HEK293 (cell line): Measurements from ENCODE around the gene SLC5A1.

Source experiments
- CTCF ChIP-seq: fragments of 450-650 bp; formaldehyde crosslinking; IDR thresholded peaks from 2 replicates; pipeline ENCODE4 v1.5.1; 2016; ENCODE audit warnings: missing biosample characterization, missing genetic modification characterization
- HIC1 ChIP-seq: fragments of 450-650 bp; formaldehyde crosslinking; IDR thresholded peaks from 2 replicates; pipeline ENCODE4 v1.5.1; 2016; ENCODE audit warnings: missing biosample characterization, missing genetic modification characterization
- IKZF3 ChIP-seq: fragments of 450-650 bp; IDR thresholded peaks from 2 replicates; pipeline ENCODE4 v1.5.0; 2018; ENCODE audit warnings: missing biosample characterization, mild to moderate bottlenecking, missing genetic modification characterization, moderate library complexity
- PRDM1 ChIP-seq: fragments of 450-650 bp; formaldehyde crosslinking; IDR thresholded peaks from 2 replicates; pipeline ENCODE4; 2016; ENCODE audit warnings: missing biosample characterization, missing genetic modification characterization
- PRDM10 ChIP-seq: fragments of 450-650 bp; formaldehyde crosslinking; IDR thresholded peaks from 2 replicates; pipeline ENCODE4 v1.5.1; 2016; ENCODE audit warnings: missing biosample characterization, missing genetic modification characterization
- REPIN1 ChIP-seq: fragments of 450-650 bp; formaldehyde crosslinking; IDR thresholded peaks from 2 replicates; pipeline ENCODE4 v1.5.1; 2017; ENCODE audit warnings: missing biosample characterization, missing genetic modification characterization, low read depth
- ZBTB48 ChIP-seq: fragments of 450-650 bp; formaldehyde crosslinking; IDR thresholded peaks from 2 replicates; pipeline ENCODE4 v1.5.1; 2016; ENCODE audit warnings: missing biosample characterization, missing genetic modification characterization
- ZNF112 ChIP-seq: fragments of 450-650 bp; formaldehyde crosslinking; IDR thresholded peaks from 2 replicates; pipeline ENCODE4 v1.5.0; 2017; ENCODE audit warnings: missing biosample characterization, missing genetic modification characterization
- ZNF157 ChIP-seq: fragments of 450-650 bp; formaldehyde crosslinking; IDR thresholded peaks from 2 replicates; pipeline ENCODE4 v1.5.1; 2016; ENCODE audit warnings: missing biosample characterization, missing genetic modification characterization
- ZNF169 ChIP-seq: fragments of 450-650 bp; formaldehyde crosslinking; IDR thresholded peaks from 2 replicates; pipeline ENCODE4 v1.5.1; 2016; ENCODE audit warnings: missing biosample characterization, missing genetic modification characterization
- ZNF174 ChIP-seq: fragments of 450-650 bp; formaldehyde crosslinking; IDR thresholded peaks from 2 replicates; pipeline ENCODE4 v1.5.0; 2017; ENCODE audit warnings: missing biosample characterization, mild to moderate bottlenecking, missing genetic modification characterization
- ZNF280D ChIP-seq: fragments of 450-650 bp; formaldehyde crosslinking; IDR thresholded peaks from 2 replicates; pipeline ENCODE4 v1.5.1; 2016; ENCODE audit warnings: missing biosample characterization, missing genetic modification characterization
- ZNF341 ChIP-seq: fragments of 450-650 bp; formaldehyde crosslinking; IDR thresholded peaks from 2 replicates; pipeline ENCODE4; 2016; ENCODE audit warnings: low read depth, missing biosample characterization, missing genetic modification characterization
- ZNF473 ChIP-seq: fragments of 450-650 bp; formaldehyde crosslinking; IDR thresholded peaks from 2 replicates; pipeline ENCODE4 v1.5.1; 2017; ENCODE audit warnings: missing biosample characterization, missing genetic modification characterization
- ZNF48 ChIP-seq: fragments of 450-650 bp; formaldehyde crosslinking; IDR thresholded peaks from 2 replicates; pipeline ENCODE4 v1.5.1; 2016; ENCODE audit warnings: missing biosample characterization, missing genetic modification characterization
- ZNF510 ChIP-seq: fragments of 450-650 bp; formaldehyde crosslinking; IDR thresholded peaks from 2 replicates; pipeline ENCODE4 v1.5.1; 2018; ENCODE audit warnings: mild to moderate bottlenecking, missing genetic modification characterization, missing biosample characterization; ENCODE audit not compliant: insufficient replicate concordance
- ZNF529 ChIP-seq: fragments of 450-650 bp; formaldehyde crosslinking; IDR thresholded peaks from 2 replicates; pipeline ENCODE4 v1.5.1; 2017; ENCODE audit warnings: missing genetic modification characterization, missing biosample characterization; ENCODE audit not compliant: insufficient replicate concordance
- ZNF654 ChIP-seq: fragments of 450-650 bp; formaldehyde crosslinking; IDR thresholded peaks from 2 replicates; pipeline ENCODE4 v1.5.1; 2016; ENCODE audit warnings: low read depth, missing biosample characterization, missing genetic modification characterization
- ZNF670 ChIP-seq: fragments of 450-650 bp; formaldehyde crosslinking; IDR thresholded peaks from 2 replicates; pipeline ENCODE4 v1.5.1; 2016; ENCODE audit warnings: missing biosample characterization, missing genetic modification characterization, low read depth
- ZNF692 ChIP-seq: fragments of 450-650 bp; formaldehyde crosslinking; IDR thresholded peaks from 2 replicates; pipeline ENCODE4 v1.5.1; 2016; ENCODE audit warnings: missing biosample characterization, missing genetic modification characterization
- ZNF704 ChIP-seq: fragments of 450-650 bp; formaldehyde crosslinking; IDR thresholded peaks from 2 replicates; pipeline ENCODE4 v1.5.1; 2016; ENCODE audit warnings: missing biosample characterization, missing genetic modification characterization
- ZNF768 ChIP-seq: fragments of 450-650 bp; formaldehyde crosslinking; IDR thresholded peaks from 2 replicates; pipeline ENCODE4 v1.5.1; 2018; ENCODE audit warnings: missing biosample characterization, mild to moderate bottlenecking, missing genetic modification characterization
- ZSCAN4 ChIP-seq: fragments of 450-650 bp; formaldehyde crosslinking; IDR thresholded peaks from 2 replicates; pipeline ENCODE4 v1.5.1; 2017; ENCODE audit warnings: missing biosample characterization, missing genetic modification characterization
- ZSCAN5A ChIP-seq: fragments of 450-650 bp; formaldehyde crosslinking; IDR thresholded peaks from 2 replicates; pipeline ENCODE4 v1.5.1; 2016; ENCODE audit warnings: missing biosample characterization, missing genetic modification characterization

SLC5A1 gene

GRCh38 chr22:32080904-32081303 lies 37.8 kb downstream of the SLC5A1 start (continued):
- TF ChIP-seq PRDM1 (peak; percentile 38; the same call in 1 of the 2 replicates), ZNF654 (peak; percentile 87), ZNF692 (no peak), ZNF670 (tag by site-specific recombination) (no peak), ZNF704 (no peak), ZBTB48 (tag by site-specific recombination) (peak; percentile 63), PRDM10 (tag by site-specific recombination) (no peak), ZNF768 (tag by site-specific recombination) (no peak), ZNF169 (tag by site-specific recombination) (no peak), ZNF280D (no peak), IKZF3 (tag by site-specific recombination) (no peak), ZSCAN5A (tag by site-specific recombination) (no peak), HIC1 (no peak), ZNF174 (tag by site-specific recombination) (no peak), ZNF529 (tag by site-specific recombination) (no peak), ZNF473 (no peak), ZNF510 (no peak), ZNF112 (no peak), ZNF157 (no peak), ZSCAN4 (tag by site-specific recombination) (no peak), ZNF48 (tag by site-specific recombination) (no peak), ZNF341 (no peak), REPIN1 (0 out of 2 replicates have a peak, but pooled peaks have one; percentile 40), CTCF (tag by site-specific recombination) (peak; percentile 25)
